SU-DHL-6 (cell line): Measurements from ENCODE around the gene RAB36.

Source experiments
- CTCF ChIP-seq: fragments of 200-600 bp; sonication (generic); IDR thresholded peaks from one replicate; pipeline ENCODE4 v1.5.1; 2017; ENCODE audit warnings: antibody characterized with exemption, mild to moderate bottlenecking, low read length, moderate library complexity; ENCODE audit not compliant: insufficient read depth, poor library complexity, severe bottlenecking
- EZH2phosphoT487 ChIP-seq: fragments of 200-600 bp; sonication (generic), shearing (Covaris generic); conservative IDR thresholded peaks from 2 replicates; pipeline ENCODE4 v1.6.1; 2018; ENCODE audit warnings: mild to moderate bottlenecking, antibody characterized with exemption, low read length, moderate library complexity, mixed read lengths

GRCh38 chr22:23197836-23198235 lies 52.6 kb downstream of the RAB36 start:
- TF ChIP-seq CTCF (no peak), EZH2phosphoT487 (no peak)
